ENCODE measurements around the gene CBX1. TPM values are rescaled to one million over a fixed set of nuclear protein-coding genes. Genes with fewer than 3 reads are reported as not detected.

CBX1 gene
- polyA plus RNA-seq, 2 of the 4 experiments (the other 2 are of a cell fraction), result 84.4 to 173 TPM

- Histone ChIP-seq H3K4me1 (peaks cover 5% of the 10 kb centered on the region), H3K4me2 (no peak overlapping the region), H3K4me3 (no peak overlapping the region), H3K9me3 (no peaks in the 10 kb centered on the region), H3K27ac (no peak overlapping the region)
- ChIA-PET POLR2A (interaction anchor here (0.6 kb wide), 1 partner anchor 88 kb away, joined by 18 read pairs; no protein-coding TSS in a partner anchor), CTCF (interaction anchor here (0.7 to 14.2 kb wide), 27 partner anchors 8 to 486 kb away, joined by 3 to 196 read pairs (median 4); partner anchors contain the start of gene NFE2L1)
- 87% methylated on average over 5 of the region's 5 CpGs for whole genome bisulfite sequencing (ENCODE audit: missing lambda C conversion rate)
- ATAC-seq (no peak), DNase-seq (ENCODE audit: low read depth in 1 of 2, low spot score in 1 of 2) (no peak), FAIRE-seq (no peak)
- TF ChIP-seq, protein P1, sequence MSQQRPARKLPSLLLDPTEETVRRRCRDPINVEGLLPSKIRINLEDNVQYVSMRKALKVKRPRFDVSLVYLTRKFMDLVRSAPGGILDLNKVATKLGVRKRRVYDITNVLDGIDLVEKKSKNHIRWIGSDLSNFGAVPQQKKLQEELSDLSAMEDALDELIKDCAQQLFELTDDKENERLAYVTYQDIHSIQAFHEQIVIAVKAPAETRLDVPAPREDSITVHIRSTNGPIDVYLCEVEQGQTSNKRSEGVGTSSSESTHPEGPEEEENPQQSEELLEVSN (IDR thresholded peaks at IDR 0.05; ENCODE audit: borderline replicate concordance, low read depth), result no peak
- TF ChIP-seq, protein P2, sequence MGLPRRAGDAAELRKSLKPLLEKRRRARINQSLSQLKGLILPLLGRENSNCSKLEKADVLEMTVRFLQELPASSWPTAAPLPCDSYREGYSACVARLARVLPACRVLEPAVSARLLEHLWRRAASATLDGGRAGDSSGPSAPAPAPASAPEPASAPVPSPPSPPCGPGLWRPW (IDR thresholded peaks at IDR 0.05), result no peak
- TF ChIP-seq REST (IDR thresholded peaks at IDR 0.05), result no peak
- no peak for TF ChIP-seq NR3C1 (IDR thresholded peaks at IDR 0.05)
- no peak for TF ChIP-seq ZC3H11A (IDR thresholded peaks at IDR 0.05)
- TF ChIP-seq ATOH8 (CRISPR knock-in tag; IDR thresholded peaks at IDR 0.05; ENCODE audit: low read depth), result no peak
- TF ChIP-seq BCL3 (IDR thresholded peaks at IDR 0.05), result no peak
Measured at GRCh38 chr17:48132385-48132784, 31.1 kb upstream of the CBX1 start.

DNA sequence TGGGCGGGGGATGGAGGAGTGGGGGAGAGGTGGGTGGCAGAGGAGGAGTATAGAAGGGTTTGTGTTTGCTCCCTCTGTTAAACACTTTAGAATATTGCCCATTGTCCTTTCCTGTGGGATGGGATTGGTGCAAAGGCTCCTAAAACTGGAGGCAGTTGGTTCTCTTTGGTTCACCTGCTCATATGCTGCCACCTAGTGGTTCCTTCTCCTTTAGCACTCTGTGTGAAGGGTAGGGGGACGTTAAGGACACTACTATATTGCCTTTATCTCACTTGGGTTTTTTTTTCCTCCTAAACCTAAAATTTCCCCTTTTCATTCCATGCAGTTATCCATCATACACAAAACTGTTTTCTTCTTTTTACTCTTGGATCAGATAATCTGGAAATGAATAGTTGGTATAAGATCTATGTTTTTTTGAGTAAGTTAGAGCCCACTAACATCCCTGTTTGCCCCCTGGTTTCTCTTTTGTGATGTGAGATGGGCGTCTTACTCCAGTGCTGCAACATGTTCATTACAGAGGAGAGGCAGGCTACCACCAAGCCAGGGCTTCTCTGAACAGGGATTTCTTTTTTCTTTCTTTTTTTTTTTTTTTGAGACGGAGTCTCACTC, 30.0 kb upstream of the CBX1 start:
- FAIRE-seq (peak; percentile 88), ATAC-seq (peak; percentile 88 to 93), DNase-seq (ENCODE audit: low read depth in 1 of 2, low spot score in 1 of 2) (peak; percentile 79 to 87)
- POLR2A ChIA-PET, result interaction anchor here (0.6 to 0.7 kb wide), 3 partner anchors 83 to 486 kb away, joined by 3 to 5 read pairs (median 3); no protein-coding TSS in a partner anchor
- WGBS (ENCODE audit: missing lambda C conversion rate), result 38% methylated on average over 4 of the region's 4 CpGs
- Histone ChIP-seq H3K4me1 (peaks cover 12% of the 10 kb centered on the region), H3K9me3 (no peaks in the 10 kb centered on the region), H3K27ac (no peak overlapping the region), H3K4me3 (no peak overlapping the region), H3K4me2 (no peak overlapping the region)
- CTCF ChIA-PET, result interaction anchor here (0.6 to 14.2 kb wide), 30 partner anchors 9 to 328 kb away, joined by 3 to 196 read pairs (median 5); partner anchors contain the start of genes NFE2L1 and SNX11
- TF ChIP-seq, protein P3, sequence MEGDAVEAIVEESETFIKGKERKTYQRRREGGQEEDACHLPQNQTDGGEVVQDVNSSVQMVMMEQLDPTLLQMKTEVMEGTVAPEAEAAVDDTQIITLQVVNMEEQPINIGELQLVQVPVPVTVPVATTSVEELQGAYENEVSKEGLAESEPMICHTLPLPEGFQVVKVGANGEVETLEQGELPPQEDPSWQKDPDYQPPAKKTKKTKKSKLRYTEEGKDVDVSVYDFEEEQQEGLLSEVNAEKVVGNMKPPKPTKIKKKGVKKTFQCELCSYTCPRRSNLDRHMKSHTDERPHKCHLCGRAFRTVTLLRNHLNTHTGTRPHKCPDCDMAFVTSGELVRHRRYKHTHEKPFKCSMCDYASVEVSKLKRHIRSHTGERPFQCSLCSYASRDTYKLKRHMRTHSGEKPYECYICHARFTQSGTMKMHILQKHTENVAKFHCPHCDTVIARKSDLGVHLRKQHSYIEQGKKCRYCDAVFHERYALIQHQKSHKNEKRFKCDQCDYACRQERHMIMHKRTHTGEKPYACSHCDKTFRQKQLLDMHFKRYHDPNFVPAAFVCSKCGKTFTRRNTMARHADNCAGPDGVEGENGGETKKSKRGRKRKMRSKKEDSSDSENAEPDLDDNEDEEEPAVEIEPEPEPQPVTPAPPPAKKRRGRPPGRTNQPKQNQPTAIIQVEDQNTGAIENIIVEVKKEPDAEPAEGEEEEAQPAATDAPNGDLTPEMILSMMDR (IDR thresholded peaks at IDR 0.05), result peak; percentile 98
- TF ChIP-seq RAD21 (conservative IDR thresholded peaks at IDR 0.05 in 1 of 2, IDR thresholded peaks at IDR 0.05 in 1 of 2) (peak; percentile 91 to 97), SMC3 (IDR thresholded peaks at IDR 0.05) (peak; percentile 84), CBX2 (IDR thresholded peaks at IDR 0.05; ENCODE audit: borderline replicate concordance, low read depth) (no peak)

Measured in A549 (cell line).